Common myeloid progenitor, CD34-positive (primary cell): ENCODE results near the gene UGT1A5. TPM values are rescaled to one million over a fixed set of nuclear protein-coding genes. Genes with fewer than 3 reads are reported as not detected.

Experiments
- CTCF ChIA-PET: fragments of 350-600 bp; sonication (Branson Sonifier 250); formaldehyde crosslinking; loops from one replicate; lab custom pipeline; 2021; ENCODE audit warnings: antibody characterized with exemption; lab: Charles Lee
- POLR2A ChIA-PET: fragments of 350-600 bp; sonication (Branson Sonifier 250); formaldehyde crosslinking; loops from one replicate; lab custom pipeline; 2021; ENCODE audit warnings: antibody characterized with exemption; lab: Charles Lee
- DNase-seq, 3 donors: peaks; one replicate each; pipeline versions ENCODE4 v3.0.0 to v3.0.0-alpha.2; 2013
- H3K27ac ChIP-seq, 2 experiments: 1 replicate in 1 of 2; 2 replicates in 1 of 2; pipeline ENCODE4 v1.7.0; 2013; ENCODE audit warnings: inconsistent platforms in 2 of 2, low read length in 2 of 2, mild to moderate bottlenecking in 2 of 2, low read depth in 1 of 2, moderate library complexity in 1 of 2; ENCODE audit not compliant: severe bottlenecking in 2 of 2, insufficient read depth in 1 of 2, poor library complexity in 1 of 2
- H3K27me3 ChIP-seq, 5 experiments: replicated peaks in 2 of 5; 1 replicate in 3 of 5; 2 replicates in 2 of 5; pipeline versions ENCODE4 v1.6.1 to v1.7.0; 2013; ENCODE audit warnings: low read length in 4 of 5, mild to moderate bottlenecking in 2 of 5, moderate library complexity in 2 of 5, inconsistent platforms in 1 of 5; ENCODE audit not compliant: insufficient read depth in 5 of 5, control insufficient read depth in 4 of 5
- H3K36me3 ChIP-seq, 4 experiments: 1 replicate in 2 of 4; 2 replicates in 2 of 4; pipeline versions ENCODE4 v1.6.1 to v1.7.0; 2013; ENCODE audit warnings: low read length in 3 of 4, control low read depth in 1 of 4, mild to moderate bottlenecking in 1 of 4; ENCODE audit not compliant: control insufficient read depth in 4 of 4, insufficient read depth in 4 of 4
- H3K4me1 ChIP-seq, 4 experiments: 1 replicate in 3 of 4; 2 replicates in 1 of 4; pipeline versions ENCODE4 v1.6.1 to v1.7.1; 2013; ENCODE audit warnings: low read length in 3 of 4, mild to moderate bottlenecking in 3 of 4, control low read depth in 1 of 4, inconsistent platforms in 1 of 4, moderate library complexity in 1 of 4; ENCODE audit not compliant: control insufficient read depth in 4 of 4, insufficient read depth in 4 of 4; ENCODE audit errors: control extremely low read depth in 1 of 4
- H3K4me3 ChIP-seq, 7 experiments: 1 replicate in 4 of 7; 2 replicates in 3 of 7; pipeline versions ENCODE4 v1.5.1 to v1.7.0; 2013; ENCODE audit warnings: mild to moderate bottlenecking in 7 of 7, low read length in 6 of 7, moderate library complexity in 6 of 7, inconsistent platforms in 2 of 7, low read depth in 2 of 7, control low read depth in 1 of 7; ENCODE audit not compliant: insufficient read depth in 4 of 7, control insufficient read depth in 1 of 7; ENCODE audit errors: extremely low read depth in 1 of 7
- H3K9me3 ChIP-seq, 5 experiments: 1 replicate in 4 of 5; 2 replicates in 1 of 5; pipeline versions ENCODE4 v1.6.1 to v1.7.1; 2013; ENCODE audit warnings: low read length in 4 of 5, mild to moderate bottlenecking in 2 of 5, inconsistent platforms in 1 of 5, low read depth in 1 of 5, moderate library complexity in 1 of 5; ENCODE audit not compliant: control insufficient read depth in 4 of 5, insufficient read depth in 2 of 5; ENCODE audit errors: control extremely low read depth in 1 of 5
- WGBS: methylation state at CpG from one replicate; pipeline ENCODE4 v1.1.5; 2013; ENCODE audit not compliant: insufficient coverage; 5-methylcytosine and 5-hydroxymethylcytosine counted together
- polyA plus RNA-seq: library from polyadenylated mRNA; unstranded; fragments of 120-200 nt; gene quantifications from one replicate; pipeline ENCODE4 v1.2.1, GENCODE V29; 2013

The UGT1A5 gene
- not detected for polyA plus RNA-seq

DNA sequence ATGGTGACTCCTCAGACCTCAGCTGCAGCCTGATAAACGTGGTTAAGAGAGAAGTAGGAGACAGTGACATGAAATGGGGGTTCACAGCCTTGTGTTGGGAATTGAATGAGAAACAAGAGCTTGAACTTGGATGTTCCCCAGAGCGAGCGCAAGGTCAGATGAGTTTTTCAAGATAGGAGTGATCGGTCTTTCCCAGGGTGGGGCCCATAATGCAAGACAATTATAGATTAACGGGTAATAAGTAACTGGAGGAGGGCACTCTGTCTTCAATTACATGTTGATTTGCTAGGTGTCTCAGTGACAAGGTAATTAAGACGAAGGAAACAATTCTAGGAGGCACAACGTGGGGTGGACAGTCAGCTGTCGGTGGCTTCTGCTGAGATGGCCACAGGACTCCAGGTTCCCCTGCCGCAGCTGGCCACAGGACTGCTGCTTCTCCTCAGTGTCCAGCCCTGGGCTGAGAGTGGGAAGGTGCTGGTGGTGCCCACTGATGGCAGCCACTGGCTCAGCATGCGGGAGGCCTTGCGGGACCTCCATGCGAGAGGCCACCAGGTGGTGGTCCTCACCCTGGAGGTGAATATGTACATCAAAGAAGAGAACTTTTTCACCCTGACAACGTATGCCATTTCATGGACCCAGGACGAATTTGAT lies at the start of gene UGT1A5:
Gene UGT1A5 (plus strand): TSS at position 297 of the 651 bp plus-strand sequence. CDS start 85 bp downstream, at position 382.
- H3K4me1 ChIP-seq: no peaks in the 10 kb centered on the region
- peaks cover 0 to 4% (median 2%) of the 10 kb centered on the region in 5 experiments for H3K27me3 ChIP-seq
- no peaks in the 10 kb centered on the region for H3K9me3 ChIP-seq
- no peak within 1 kb of the TSS for H3K27ac ChIP-seq
- 95% methylated on average over 14 of the region's 14 CpGs for WGBS
- CTCF ChIA-PET: interaction anchor here (0.9 kb wide), 1 partner anchor 13 kb away, joined by 3 read pairs; no protein-coding TSS in a partner anchor
- no peaks in the 10 kb centered on the region for H3K36me3 ChIP-seq
- H3K4me3 ChIP-seq: no peak within 1 kb of the TSS
- POLR2A ChIA-PET: no interaction called here
- DNase-seq: no peak

DNA sequence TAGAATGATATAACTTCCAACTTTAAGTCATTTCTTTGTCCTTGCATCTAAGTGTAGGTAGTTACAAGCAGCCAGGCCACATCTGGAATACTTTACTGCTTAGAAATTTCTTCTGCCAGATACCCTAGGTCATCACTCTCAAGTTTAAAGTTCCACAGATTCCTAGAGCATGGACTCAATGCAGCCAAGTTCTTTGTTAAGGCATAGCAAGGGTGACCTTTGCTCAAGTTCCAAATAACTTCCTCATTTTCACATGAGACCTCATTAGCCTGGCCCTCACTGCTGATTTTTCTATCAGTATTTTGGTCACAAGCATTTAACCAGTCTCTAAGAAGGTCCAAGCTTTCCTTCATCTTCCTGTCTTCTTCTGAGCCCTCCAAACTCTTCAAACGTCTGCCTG lies 48.8 kb upstream of the UGT1A5 start:
- ChIA-PET CTCF (no interaction called here), POLR2A (no interaction called here)
- DNase-seq: no peak
- no peak overlapping the region for H3K27ac ChIP-seq
- WGBS: 80% methylated on average over 1 of the region's 1 CpG
- H3K27me3 ChIP-seq: peaks cover 0 to 2% (median 0%) of the 10 kb centered on the region in 5 experiments
- H3K36me3 ChIP-seq: no peaks in the 10 kb centered on the region
- peaks cover 0 to 10% (median 8%) of the 10 kb centered on the region in 5 experiments for H3K9me3 ChIP-seq
- H3K4me3 ChIP-seq: no peak overlapping the region
- H3K4me1 ChIP-seq: no peaks in the 10 kb centered on the region

DNA sequence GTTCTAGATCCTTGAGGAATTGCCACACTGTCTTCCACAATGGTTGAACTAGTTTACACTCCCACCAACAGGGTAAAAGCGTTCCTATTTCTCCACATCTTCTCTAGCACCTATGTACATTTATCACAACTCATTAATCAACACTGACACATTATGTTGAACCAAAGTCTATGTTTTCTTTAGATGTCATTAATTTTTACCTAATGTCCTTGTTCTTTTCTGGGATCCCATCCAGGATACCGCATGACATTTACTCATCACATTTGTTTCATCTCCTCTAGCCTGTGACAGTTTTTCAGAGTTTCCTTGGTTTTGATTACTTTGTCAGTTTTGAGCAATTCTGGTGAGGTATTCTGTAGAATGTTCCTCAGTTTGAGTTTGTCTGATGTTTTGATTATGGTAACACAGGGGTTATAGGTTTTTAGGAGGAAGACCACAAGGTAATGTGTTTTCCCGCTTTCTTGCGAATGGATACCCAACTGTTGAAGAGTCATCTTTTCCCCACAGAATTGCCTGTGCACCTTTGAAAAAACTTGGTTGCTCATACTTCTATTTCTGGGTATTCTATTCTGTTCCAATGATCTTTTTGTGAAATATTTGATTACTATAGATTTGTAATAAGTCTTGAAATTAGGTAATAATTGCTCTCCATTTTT lies 44.0 kb upstream of the UGT1A5 start:
- H3K27ac ChIP-seq: no peak overlapping the region
- H3K9me3 ChIP-seq: peaks cover 0 to 11% (median 3%) of the 10 kb centered on the region in 5 experiments
- peaks cover 0 to 9% (median 0%) of the 10 kb centered on the region in 4 experiments for H3K4me1 ChIP-seq
- DNase-seq: no peak
- H3K36me3 ChIP-seq: no peaks in the 10 kb centered on the region
- no peak overlapping the region for H3K4me3 ChIP-seq
- H3K27me3 ChIP-seq: no peaks in the 10 kb centered on the region
- 100% methylated on average over 2 of the region's 4 CpGs for WGBS
- ChIA-PET CTCF (no interaction called here), POLR2A (no interaction called here)

DNA sequence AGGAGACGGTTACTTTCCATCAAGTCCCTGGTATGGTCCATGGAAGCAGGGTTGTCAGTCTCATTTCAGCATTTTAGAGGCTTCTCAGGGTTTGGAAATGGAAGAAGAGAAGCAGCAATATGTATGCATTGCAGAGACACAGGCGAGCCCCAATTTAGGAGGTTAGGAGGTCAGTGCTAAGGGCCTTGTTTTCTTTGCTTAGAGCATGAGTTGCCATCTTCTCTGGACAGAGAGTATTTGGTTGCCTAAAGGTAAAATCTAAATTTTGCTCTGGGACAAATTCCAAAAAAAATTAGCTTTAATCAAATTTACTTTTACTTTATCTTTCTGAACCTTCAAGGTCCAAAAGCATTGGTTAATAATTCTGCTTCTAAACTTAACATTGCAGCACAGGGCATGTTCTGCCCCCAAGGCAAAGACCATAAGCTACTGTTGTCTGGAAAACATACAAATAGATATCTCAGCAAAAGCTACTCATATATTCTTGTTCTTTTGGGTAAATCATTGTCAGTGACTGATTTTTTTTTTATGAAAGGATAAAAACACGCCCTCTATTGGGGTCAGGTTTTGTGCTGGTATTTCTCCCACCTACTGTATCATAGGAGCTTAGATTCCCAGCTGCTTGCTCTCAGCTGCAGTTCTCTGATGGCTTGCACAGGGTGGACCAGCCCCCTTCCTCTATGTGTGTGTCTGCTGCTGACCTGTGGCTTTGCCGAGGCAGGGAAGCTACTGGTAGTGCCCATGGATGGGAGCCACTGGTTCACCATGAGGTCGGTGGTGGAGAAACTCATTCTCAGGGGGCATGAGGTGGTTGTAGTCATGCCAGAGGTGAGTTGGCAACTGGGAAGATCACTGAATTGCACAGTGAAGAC lies 41.2 kb upstream of the UGT1A5 start, which contains the start of gene UGT1A9:
Gene UGT1A9 (plus strand): TSS at position 609 of the 872 bp plus-strand sequence. CDS start 37 bp downstream, at position 646.
- 93% methylated on average over 4 of the region's 5 CpGs for WGBS

DNA sequence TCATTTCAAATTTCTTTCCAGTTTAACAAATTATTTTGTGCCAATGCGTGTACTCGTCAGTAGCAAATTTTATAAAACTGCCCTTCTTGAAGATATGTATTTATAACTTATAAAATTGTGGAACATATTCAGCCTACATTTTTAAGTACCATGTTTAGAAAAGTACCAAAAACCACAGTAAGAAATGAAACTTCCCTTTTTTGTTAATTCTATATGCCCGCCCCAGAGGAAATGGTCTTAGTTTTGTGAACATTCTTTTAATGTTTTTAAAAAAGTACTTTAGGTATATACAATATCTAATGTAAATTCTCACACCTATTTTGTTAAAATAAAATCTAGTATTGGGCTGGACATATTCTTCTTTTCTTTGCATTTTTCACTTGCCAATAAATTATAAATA lies 39.8 kb upstream of the UGT1A5 start:
- CTCF ChIA-PET: no interaction called here
- POLR2A ChIA-PET: no interaction called here
- Histone ChIP-seq H3K27me3 (no peaks in the 10 kb centered on the region), H3K4me3 (no peak overlapping the region), H3K9me3 (peaks cover 0 to 8% (median 0%) of the 10 kb centered on the region in 5 experiments), H3K4me1 (peaks cover 0 to 9% (median 0%) of the 10 kb centered on the region in 4 experiments), H3K36me3 (no peaks in the 10 kb centered on the region), H3K27ac (no peak overlapping the region)
- DNase-seq: peak in 2 of 3 donors; percentile 49 to 55
- WGBS: no CpG with 5 or more reads among the region's 3 CpGs

More for the DNA sequence above, 41.2 kb upstream of the UGT1A5 start, which contains the start of gene UGT1A9:
- no peak for DNase-seq
- peaks cover 0 to 9% (median 0%) of the 10 kb centered on the region in 4 experiments for H3K4me1 ChIP-seq
- H3K4me3 ChIP-seq: no peak within 1 kb of the TSS
- no peaks in the 10 kb centered on the region for H3K27me3 ChIP-seq
- POLR2A ChIA-PET: no interaction called here
- no peaks in the 10 kb centered on the region for H3K36me3 ChIP-seq
- H3K27ac ChIP-seq: no peak within 1 kb of the TSS
- H3K9me3 ChIP-seq: peaks cover 0 to 8% (median 0%) of the 10 kb centered on the region in 5 experiments
- CTCF ChIA-PET: interaction anchor here (0.6 kb wide), 2 partner anchors 40 to 1454 kb away, joined by 3 to 4 read pairs; no protein-coding TSS in a partner anchor

DNA sequence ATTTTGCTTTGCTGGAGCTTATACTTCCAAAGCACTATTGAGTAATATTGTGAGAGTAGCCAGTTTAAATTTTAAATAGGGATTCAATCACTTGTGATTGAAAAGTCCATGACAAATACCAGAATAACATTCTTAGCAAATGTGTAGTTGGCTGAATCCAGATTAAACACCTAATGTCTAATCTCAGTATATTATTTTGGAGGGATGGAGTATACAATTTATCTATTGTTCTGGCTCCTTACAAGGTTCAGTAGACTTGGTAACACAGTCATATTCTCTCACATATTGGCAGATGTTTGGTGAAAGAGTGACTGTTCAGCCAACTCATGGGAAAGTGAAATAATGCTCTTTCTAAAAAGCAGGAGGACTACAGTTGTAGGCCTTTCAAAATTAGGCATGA lies 38.8 kb upstream of the UGT1A5 start:
- H3K4me3 ChIP-seq: no peak overlapping the region
- CTCF ChIA-PET: no interaction called here
- H3K27ac ChIP-seq: no peak overlapping the region
- no peak for DNase-seq
- POLR2A ChIA-PET: no interaction called here
- no peaks in the 10 kb centered on the region for H3K36me3 ChIP-seq
- no peaks in the 10 kb centered on the region for H3K27me3 ChIP-seq
- peaks cover 0 to 8% (median 0%) of the 10 kb centered on the region in 5 experiments for H3K9me3 ChIP-seq
- H3K4me1 ChIP-seq: peaks cover 0 to 9% (median 0%) of the 10 kb centered on the region in 4 experiments
